Measurements from ENCODE around the gene VAV2. TPM values are rescaled to one million over a fixed set of nuclear protein-coding genes. Genes with fewer than 3 reads are reported as not detected.

The VAV2 gene
- total RNA-seq, 1 experiment from 2014 or later, result 9.7 TPM

- H3K27me3 ChIP-seq (ENCODE audit: low read length), result no peaks in the 10 kb centered on the region
- H3K27ac ChIP-seq (ENCODE audit: low read length), result no peak overlapping the region
- ChIA-PET POLR2A (ENCODE audit: unreplicated experiment) (no interaction called here), CTCF (no interaction called here)
- H3K9me2 ChIP-seq (replicated peaks; ENCODE audit: low read length), result no peaks in the 10 kb centered on the region
- H3K9ac ChIP-seq (ENCODE audit: low read length), result no peak overlapping the region
- no peaks in the 10 kb centered on the region for H3K9me3 ChIP-seq (ENCODE audit: low read length)
- no peaks in the 10 kb centered on the region for H3K4me1 ChIP-seq (ENCODE audit: insufficient read depth, low read length)
- no peak overlapping the region for H3K4me2 ChIP-seq (ENCODE audit: low read length)
- DNase-seq, result no peak
- no peaks in the 10 kb centered on the region for H3F3A ChIP-seq (ENCODE audit: low read length, unreplicated experiment)
- TF ChIP-seq EZH2 (IDR thresholded peaks at IDR 0.05; ENCODE audit: low read length, unreplicated experiment) (no peak), CTCF (conservative IDR thresholded peaks at IDR 0.05; ENCODE audit: low read depth, low read length) (no peak), EZH2phosphoT487 (IDR thresholded peaks at IDR 0.05; ENCODE audit: borderline replicate concordance, low read length) (no peak)
- H3K79me2 ChIP-seq (ENCODE audit: low read length), result no peaks in the 10 kb centered on the region
- no peak overlapping the region for H3K4me3 ChIP-seq (ENCODE audit: low read length)
- no peak overlapping the region for H2AFZ ChIP-seq (ENCODE audit: low read length)
- H3K36me3 ChIP-seq (ENCODE audit: low read depth, low read length), result no peaks in the 10 kb centered on the region
- intact Hi-C loops (cut with micrococcal nuclease), result no loop called here
- H4K20me1 ChIP-seq (ENCODE audit: low read length), result no peaks in the 10 kb centered on the region
- BruUV-seq (replicated peaks), result no TSS peak
- ATAC-seq, result no peak
Observed at GRCh38 chr9:133844881-133845410, 147.2 kb downstream of the VAV2 start.

- Histone ChIP-seq H4K20me1 (ENCODE audit: low read length) (no peaks in the 10 kb centered on the region), H3K27ac (ENCODE audit: low read length) (no peak overlapping the region), H3F3A (ENCODE audit: low read length, unreplicated experiment) (no peaks in the 10 kb centered on the region), H3K27me3 (ENCODE audit: low read length) (no peaks in the 10 kb centered on the region), H3K9me2 (replicated peaks; ENCODE audit: low read length) (no peaks in the 10 kb centered on the region), H3K4me1 (ENCODE audit: insufficient read depth, low read length) (no peaks in the 10 kb centered on the region), H3K9me3 (ENCODE audit: low read length) (no peaks in the 10 kb centered on the region), H3K36me3 (ENCODE audit: low read depth, low read length) (no peaks in the 10 kb centered on the region), H3K4me2 (ENCODE audit: low read length) (no peak overlapping the region), H2AFZ (ENCODE audit: low read length) (no peak overlapping the region), H3K79me2 (ENCODE audit: low read length) (no peaks in the 10 kb centered on the region), H3K9ac (ENCODE audit: low read length) (no peak overlapping the region), H3K4me3 (ENCODE audit: low read length) (no peak overlapping the region)
- TF ChIP-seq EZH2phosphoT487 (IDR thresholded peaks at IDR 0.05; ENCODE audit: borderline replicate concordance, low read length), result no peak
- no peak for TF ChIP-seq CTCF (conservative IDR thresholded peaks at IDR 0.05; ENCODE audit: low read depth, low read length)
- no peak for TF ChIP-seq EZH2 (IDR thresholded peaks at IDR 0.05; ENCODE audit: low read length, unreplicated experiment)
- ChIA-PET POLR2A (ENCODE audit: unreplicated experiment) (no interaction called here), CTCF (no interaction called here)
- intact Hi-C loops (cut with micrococcal nuclease), result no loop called here
- DNase-seq (no peak), ATAC-seq (no peak)
- BruUV-seq (replicated peaks), result no TSS peak
Observed at GRCh38 chr9:133844398-133844784, 147.7 kb downstream of the VAV2 start.

- no peak for ATAC-seq
Observed at GRCh38 chr9:133843751-133844397, 148.2 kb downstream of the VAV2 start.

More at GRCh38 chr9:133843751-133844397, 148.2 kb downstream of the VAV2 start:
- no peak for TF ChIP-seq CTCF (conservative IDR thresholded peaks at IDR 0.05; ENCODE audit: low read depth, low read length)
- TF ChIP-seq EZH2phosphoT487 (IDR thresholded peaks at IDR 0.05; ENCODE audit: borderline replicate concordance, low read length), result no peak
- TF ChIP-seq EZH2 (IDR thresholded peaks at IDR 0.05; ENCODE audit: low read length, unreplicated experiment), result no peak
- BruUV-seq (replicated peaks), result no TSS peak
- H4K20me1 ChIP-seq (ENCODE audit: low read length), result no peaks in the 10 kb centered on the region
- CTCF ChIA-PET, result no interaction called here
- no peak overlapping the region for H3K27ac ChIP-seq (ENCODE audit: low read length)
- H3K79me2 ChIP-seq (ENCODE audit: low read length), result no peaks in the 10 kb centered on the region
- POLR2A ChIA-PET (ENCODE audit: unreplicated experiment), result no interaction called here
- intact Hi-C loops (cut with micrococcal nuclease), result no loop called here
- H3K4me2 ChIP-seq (ENCODE audit: low read length), result no peak overlapping the region
- no peak for DNase-seq
- H3K9me3 ChIP-seq (ENCODE audit: low read length), result no peaks in the 10 kb centered on the region
- H3K27me3 ChIP-seq (ENCODE audit: low read length), result no peaks in the 10 kb centered on the region
- no peaks in the 10 kb centered on the region for H3F3A ChIP-seq (ENCODE audit: low read length, unreplicated experiment)
- H3K4me3 ChIP-seq (ENCODE audit: low read length), result no peak overlapping the region
- no peaks in the 10 kb centered on the region for H3K36me3 ChIP-seq (ENCODE audit: low read depth, low read length)
- no peaks in the 10 kb centered on the region for H3K9me2 ChIP-seq (replicated peaks; ENCODE audit: low read length)
- no peaks in the 10 kb centered on the region for H3K4me1 ChIP-seq (ENCODE audit: insufficient read depth, low read length)
- H3K9ac ChIP-seq (ENCODE audit: low read length), result no peak overlapping the region
- no peak overlapping the region for H2AFZ ChIP-seq (ENCODE audit: low read length)
